HG03457 (cell line): ENCODE measurements around the gene TAMALIN.
A peak's percentile ranks its signal among the peaks of the same experiment; 100 is the strongest.
"Not testable (repeated sequence)": the region's sequence is repeated elsewhere in the genome, so short reads cannot be mapped to it uniquely, and the experiment has no call there.

Experiments used
- ATAC-seq: cut with Tn5 transposase; IDR thresholded peaks from one replicate; pipeline ENCODE4 v1.9.1; 2021; ENCODE audit warnings: moderate number of reproducible peaks; ENCODE audit not compliant: unreplicated experiment

Gene TAMALIN

DNA sequence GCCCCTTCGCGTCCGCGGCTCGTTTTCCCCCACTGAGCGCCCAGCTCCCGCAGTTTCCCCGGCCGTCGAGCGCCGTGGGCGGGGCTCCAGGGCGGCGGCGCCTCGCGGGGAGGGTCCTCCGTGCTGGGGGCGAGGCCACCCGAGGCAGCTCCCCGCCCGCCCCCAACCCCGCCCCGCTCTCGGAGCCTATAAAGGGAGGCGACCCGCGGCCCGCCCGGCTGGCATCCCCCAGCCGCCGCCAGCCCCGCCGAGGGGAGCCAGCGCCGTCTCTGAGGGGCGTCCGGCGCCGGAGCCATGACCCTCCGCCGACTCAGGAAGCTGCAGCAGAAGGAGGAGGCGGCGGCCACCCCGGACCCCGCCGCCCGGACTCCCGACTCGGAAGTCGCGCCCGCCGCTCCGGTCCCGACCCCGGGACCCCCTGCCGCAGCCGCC lies at the start of gene TAMALIN:
Gene TAMALIN, plus strand, starts transcription at position 221 of the 432 bp plus-strand sequence. Its CDS starts 74 bp downstream, at position 295.
- ATAC-seq, result no peak

DNA sequence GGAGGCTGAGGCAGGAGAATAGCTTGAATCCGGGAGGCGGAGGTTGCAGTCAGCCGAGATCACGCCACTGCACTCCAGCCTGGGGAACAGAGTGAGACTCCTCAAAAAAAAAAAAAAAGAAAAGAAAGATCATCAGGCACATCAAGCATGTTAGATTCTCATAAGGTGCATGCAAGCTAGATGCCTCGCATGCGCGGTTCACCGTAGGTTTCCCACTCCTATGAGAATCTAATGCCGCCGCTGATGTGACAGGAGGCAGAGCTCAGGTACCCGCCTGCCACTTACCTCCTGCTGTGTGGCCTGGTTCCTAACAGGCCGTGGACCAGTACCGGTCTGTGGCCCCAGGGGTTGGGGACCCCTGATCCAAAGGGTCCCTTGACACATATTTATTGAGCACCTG lies 48.2 kb upstream of the TAMALIN start:
- ATAC-seq, result no peak

DNA sequence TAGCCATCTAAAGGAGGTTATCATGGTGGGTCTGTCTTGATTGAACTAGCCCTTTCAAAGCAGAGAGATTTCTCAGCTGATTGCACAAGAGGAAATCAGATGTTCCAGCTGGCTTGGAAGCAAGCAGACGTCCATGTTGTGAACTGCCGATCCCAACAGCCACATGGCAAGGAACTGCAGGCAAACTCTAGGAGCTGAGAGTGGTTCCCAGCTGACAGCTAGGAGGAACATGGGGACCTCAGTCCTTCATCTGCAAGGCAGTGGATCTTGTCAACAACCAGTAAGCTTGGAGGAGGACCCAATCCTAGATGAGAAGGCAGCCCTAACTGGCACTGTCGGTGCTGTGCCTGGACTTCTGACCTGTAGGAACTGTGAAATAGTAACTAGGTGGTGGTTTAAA lies 47.5 kb upstream of the TAMALIN start:
- ATAC-seq, result no peak

DNA sequence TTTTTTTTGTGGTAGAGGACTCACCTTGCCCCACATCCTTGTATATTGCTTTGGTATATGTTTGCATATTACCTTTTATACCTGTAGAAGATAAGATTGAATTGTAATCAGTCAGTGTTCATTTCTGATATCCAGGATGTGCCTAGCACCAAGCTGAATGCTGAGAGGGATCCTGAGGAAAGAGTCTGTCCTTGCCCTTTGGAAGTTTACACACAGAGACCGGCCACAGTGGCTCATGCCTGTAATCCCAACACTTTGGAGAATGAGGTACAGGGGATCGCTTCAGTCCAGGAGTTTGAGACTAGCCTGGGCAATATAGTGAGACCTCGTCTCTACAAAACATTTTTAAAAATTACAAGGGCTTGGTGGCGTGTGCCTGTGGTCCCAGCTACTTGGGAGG lies 46.8 kb upstream of the TAMALIN start:
- ATAC-seq, result no peak

DNA sequence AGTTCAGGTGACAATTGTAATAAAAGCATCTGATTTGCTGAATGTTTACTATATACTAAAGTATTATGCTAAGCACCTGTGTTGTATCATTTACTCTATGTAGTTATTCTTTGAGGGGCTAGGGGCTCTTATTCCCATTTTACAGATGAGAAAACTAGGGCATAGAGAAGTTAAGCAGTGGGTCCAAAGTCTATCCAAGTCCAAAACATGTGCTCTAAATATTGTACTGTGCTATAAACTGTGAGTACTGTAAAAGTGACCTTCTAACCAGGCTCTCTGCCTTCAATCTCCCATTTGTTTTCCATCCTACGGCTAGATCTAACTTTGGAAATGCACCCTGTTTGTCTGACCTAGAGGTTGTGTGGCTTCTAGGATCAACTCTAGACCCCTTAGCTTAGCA lies 46.3 kb upstream of the TAMALIN start:
- ATAC-seq, result no peak

DNA sequence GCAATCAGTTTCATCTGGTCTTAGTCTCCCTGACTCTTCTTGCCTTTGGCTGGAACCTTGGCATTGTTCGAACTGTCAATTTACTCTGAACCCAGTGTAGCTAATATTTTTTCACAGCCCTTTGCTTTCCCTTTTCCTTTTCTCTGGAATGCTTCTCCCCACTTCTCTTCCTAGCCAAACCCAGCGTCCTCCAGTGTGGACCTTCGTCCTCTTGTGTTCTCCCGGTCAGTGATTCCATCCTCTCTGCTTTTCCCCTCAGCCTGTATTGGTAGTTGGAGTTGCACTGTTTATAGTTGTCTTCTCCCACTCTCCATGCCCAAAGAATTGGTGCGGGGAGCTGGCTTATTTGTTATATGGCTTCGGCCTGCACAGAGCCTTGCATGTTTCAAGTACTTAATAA lies 45.9 kb upstream of the TAMALIN start:
- no peak for ATAC-seq

DNA sequence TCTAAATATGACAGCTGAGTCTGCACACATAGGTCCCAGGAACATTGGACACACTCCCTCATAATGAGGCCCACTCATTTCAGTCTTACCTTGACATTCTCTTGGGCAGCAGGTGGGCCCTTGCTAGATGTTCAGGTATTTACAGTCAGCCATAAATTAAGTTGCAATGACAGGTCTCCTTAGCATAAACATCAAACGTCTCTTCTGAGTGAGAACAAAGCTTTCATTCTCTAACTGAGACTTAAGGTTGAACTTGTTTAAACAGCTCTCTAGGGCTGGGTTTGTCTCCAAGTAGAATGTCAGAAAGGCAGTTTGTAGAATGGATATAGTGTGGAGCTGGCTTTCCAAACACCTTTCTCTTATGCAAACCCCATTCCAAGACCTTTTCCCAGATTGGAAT lies 44.9 kb upstream of the TAMALIN start:
- ATAC-seq, result no peak

DNA sequence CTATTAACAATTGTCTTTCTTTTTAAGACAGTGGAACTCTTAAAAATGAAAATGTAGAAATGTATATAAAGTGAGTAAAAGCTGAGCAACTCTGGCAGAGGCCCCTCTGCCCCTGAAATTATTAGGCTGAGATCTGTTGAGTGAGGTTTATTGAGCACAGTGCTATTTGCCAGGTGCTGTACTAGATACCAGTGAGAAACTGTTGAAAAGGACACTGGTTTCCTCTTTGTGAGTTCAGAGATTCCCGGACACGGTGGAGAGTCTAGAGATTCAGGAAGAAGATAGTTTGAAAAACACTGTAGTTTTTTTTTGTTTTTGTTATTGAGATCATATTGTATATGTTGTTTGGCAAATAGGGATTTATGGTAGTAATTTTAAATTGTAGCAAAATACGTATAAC lies 44.0 kb upstream of the TAMALIN start:
- no peak for ATAC-seq

DNA sequence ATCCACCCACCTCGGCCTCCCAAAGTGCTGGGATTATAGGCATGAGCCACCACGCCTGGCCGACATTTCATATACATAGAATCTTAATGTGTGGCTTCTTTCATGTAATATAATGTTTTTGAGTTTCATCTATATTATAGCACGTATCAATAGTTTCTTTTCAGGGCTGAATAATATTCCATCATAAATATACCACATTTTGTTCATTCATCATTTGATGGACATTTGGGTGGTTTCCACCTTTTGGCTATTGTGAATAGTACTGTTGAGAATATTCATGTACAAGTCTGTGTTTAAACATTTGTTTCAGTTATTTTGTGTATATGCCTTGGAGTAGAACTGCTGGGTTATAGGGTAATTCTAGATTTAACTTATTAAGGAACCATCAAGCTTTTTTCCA lies 43.3 kb upstream of the TAMALIN start:
- ATAC-seq, result no peak

DNA sequence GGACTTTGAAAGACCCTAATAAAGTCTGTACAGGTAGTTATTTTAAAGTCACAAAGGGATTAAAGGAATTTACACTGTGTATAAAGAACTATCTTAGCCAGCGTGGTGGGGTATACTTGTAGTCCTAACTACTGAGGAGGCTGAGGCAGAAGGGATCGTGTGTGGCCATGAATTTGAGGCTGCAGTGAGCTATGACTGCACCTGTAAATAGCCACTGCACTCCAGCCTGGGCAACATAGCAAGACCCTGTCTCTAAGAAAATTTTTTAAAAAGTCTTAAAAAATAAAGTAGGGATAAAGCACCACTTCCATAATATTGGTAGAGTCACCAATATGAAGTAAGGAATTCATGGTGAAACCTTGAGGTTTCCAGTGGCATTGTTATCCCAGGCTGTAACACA lies 37.1 kb upstream of the TAMALIN start:
- ATAC-seq, result no peak

DNA sequence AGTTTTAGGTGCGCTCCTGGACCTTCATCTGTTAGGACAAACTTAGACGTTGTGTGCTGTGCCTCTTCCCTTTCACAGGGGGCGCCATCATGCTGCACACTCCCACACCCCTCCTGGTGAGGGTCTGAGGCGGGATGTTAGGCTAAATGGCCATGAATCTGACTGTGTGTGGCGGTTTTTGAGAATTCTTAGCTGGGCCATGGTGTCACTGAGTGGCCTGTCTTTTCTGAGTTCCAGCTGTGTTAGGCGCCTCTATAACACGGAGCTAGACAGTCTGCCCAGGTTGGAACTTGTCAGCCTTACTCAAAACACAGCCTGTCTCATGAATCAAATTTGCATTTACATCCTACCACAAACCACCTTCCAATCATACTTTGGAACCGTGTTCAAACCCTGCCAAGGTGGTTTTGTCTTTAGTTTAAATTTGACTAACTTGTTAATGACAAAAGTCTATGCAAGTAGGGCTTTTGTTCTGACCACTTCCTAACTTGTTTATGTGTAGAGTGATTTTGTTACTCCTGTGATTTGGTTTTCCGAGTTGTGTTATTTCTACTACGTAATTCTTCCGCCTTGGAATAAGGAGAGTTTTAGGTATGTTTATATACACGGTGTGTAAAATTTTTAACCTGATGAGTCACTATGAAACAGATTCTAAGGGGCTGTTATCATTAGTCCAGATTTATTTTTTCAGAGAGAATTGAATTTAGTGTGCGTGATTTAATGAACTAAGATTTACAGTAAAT lies 35.7 kb upstream of the TAMALIN start:
- peak; percentile 76 for ATAC-seq

DNA sequence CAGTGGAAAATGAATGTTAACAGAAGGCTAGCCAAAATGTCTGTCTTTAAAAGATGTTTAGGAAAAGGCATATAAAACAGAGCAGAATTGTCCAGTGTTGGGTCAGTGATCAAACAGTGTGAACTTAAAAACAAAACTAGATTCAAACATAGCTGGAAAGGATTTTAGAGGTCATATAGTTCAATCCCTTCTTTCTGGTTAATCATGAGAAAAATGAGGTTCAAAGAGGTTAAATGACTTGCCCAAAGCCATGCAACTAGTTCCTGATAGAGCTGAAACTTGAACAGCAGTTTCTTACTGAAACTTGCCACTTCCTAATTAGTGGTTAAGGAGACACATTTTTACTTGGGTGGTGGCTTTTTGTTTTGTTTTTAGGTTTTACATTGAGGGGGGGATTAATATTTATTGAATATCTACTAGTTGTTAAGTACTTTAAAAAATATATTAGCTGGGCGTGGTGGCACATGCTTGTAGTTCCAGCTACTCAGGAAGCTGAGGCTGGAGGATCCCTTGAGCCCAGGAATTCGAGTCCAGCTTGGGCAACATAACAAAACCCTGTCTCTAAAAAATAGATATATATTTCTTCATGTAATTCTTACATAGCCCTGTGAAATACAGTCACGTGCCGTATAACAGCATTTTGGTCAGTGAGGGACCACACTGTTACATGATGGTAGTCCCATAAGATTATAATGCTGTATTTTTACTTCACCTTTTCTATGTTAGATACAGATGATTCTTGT lies 34.9 kb upstream of the TAMALIN start:
- peak; percentile 34 for ATAC-seq

DNA sequence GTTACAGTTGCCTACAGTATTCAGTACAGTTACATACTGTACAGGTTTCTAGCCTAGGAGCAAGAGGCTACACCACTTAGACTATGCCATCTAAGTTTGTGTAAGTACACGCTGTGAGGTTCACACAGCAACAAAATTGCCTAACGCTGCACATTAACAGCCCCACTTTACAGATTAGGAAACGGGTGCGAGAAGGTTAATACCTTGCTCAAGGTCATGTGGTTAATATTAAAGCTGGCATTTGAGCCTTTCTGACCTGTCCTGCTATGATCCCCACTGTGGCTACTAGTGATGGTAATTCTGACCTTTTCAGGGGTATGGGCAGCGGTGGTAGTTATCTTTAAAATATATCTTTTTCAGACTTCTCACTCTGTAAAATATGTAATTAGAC lies 34.3 kb upstream of the TAMALIN start:
- no peak for ATAC-seq

DNA sequence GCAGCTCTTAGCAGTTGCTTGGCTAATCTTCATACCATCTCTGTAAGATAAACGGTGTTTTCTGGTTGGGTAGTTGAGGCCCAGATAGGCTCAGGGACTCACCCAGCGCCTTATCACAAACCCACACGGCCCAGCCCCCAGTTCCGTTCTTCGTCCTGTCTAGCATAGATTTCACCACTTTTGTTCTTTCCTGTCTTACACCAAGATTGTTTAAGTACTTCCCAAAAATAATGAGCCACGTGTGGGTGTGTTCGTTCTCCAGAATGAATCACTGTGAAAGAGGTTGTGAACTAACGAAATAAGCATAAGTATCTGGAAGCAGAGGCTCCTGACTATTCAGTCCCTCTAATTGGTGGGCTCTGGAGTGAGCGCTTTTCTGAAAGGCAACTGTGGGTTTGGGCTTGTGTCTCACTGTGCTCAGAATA lies 33.9 kb upstream of the TAMALIN start:
- ATAC-seq, result no peak

DNA sequence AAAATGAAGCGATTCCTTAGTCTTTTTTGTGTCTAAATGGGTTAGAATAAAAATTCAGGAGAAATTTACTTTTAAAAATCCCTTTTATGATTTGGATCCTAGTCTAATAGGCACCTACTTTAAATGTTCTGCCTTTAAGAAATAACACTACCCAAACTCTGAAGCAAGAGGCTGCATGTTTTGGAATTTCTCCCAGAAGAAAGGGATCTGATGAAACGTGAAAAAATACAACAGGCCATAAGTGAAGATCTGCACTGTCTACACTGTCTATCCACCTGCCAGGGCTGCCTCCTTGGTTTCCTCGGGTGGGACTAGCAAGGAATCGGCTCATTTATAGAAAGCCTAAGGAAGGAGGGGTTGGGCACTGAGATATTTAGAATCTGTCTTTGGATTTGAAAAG lies 33.2 kb upstream of the TAMALIN start:
- no peak for ATAC-seq

DNA sequence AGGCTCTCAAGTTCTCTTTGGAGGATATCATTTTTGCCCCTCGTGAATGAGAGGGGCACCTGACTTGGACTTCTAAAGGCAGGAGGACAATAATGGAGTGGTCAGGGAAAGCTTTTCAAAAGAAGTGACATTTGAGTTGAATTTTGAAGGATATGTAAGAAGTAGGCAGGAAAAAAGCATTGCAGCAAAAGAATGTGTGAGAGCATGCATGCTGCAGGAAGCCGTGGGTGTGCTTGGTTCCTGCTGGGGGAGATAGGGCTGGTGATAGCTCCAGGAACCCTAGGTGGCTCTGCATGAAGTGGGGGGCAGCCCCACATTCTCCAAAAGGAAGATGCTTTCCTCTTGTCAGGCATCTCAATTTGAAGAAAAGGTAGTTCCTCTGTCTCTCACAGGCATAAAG lies 32.1 kb upstream of the TAMALIN start:
- no peak for ATAC-seq

DNA sequence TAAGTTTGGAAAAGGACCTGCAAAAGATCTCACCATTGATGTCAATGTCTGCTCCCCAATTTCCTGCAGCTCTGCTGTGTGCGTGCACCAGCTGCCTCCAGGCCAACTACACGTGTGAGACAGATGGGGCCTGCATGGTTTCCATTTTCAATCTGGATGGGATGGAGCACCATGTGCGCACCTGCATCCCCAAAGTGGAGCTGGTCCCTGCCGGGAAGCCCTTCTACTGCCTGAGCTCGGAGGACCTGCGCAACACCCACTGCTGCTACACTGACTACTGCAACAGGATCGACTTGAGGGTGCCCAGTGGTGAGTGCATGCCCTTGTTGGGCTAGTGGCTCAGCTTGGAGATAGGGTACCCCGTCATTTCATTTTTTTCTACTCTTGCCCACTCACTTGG lies 31.6 kb upstream of the TAMALIN start:
- ATAC-seq, result no peak

DNA sequence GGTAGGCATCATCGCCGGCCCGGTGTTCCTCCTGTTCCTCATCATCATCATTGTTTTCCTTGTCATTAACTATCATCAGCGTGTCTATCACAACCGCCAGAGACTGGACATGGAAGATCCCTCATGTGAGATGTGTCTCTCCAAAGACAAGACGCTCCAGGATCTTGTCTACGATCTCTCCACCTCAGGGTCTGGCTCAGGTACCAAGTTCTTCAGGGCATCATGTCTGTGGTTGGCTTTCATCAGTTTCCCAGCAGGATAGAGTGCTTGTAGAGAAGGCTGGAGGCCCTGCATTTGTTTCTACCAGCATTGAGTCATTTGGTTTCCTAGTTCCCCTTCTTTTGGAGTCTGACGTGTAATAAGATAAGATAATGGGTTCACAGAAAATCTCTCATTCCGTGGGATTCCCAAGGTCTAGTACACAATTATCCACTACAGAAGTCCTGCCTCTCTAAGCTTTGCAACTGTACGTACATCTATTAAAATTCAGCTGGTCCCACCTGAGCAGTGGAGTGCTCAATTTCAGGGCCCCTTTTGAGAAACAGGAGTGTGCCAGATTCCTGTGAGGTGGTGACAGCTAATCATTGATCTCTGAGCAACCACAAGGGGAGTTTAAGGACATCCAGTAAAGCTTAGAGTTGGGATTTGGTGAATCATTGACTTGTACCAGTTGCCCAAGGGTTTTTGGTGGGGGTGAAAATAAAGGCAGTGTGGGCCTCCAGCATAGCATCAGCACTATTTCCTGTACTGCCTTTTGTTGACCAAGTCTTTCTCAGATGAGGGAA lies 30.2 kb upstream of the TAMALIN start:
- ATAC-seq, result no peak

DNA sequence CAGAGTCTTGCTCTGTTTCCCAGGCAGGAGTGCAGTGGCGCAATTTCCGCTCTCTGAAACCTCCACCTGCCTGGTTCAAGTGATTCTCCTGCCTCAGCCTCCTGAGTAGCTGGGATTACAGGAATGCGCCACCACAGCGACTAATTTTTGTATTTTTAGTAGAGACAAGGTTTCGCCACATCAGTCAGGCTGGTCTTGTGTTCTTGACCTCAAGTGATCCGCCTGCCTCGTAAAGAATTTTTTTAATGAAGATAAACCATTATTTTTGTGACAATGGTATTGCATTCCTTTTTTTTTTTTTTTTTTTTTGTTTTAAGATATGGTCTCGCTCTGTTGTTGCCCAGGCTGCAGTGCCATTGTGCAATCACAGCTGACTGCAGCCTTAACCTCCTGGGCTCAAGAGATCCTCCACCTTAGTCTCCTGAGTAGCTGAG lies 29.4 kb upstream of the TAMALIN start:
- no peak for ATAC-seq

DNA sequence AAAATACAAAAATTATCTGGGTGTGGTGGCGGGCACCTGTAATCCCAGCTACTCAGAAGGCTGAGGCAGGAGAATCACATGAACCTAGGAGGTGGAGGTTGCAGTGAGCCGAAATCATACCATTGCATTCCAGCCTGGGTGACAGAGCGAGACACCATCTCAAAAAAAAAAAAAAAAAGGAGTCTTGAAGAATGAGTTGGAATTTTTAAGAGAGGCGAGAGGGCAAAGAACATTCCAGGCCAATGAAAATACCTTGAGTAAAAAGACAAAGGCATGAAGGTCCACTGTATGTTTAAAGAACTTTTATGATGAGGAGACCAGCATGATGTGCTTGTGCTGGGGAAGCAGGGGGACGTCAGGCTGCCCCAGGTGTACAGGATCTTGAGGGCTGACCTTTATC lies 27.4 kb upstream of the TAMALIN start:
- ATAC-seq, result not testable (repeated sequence)

DNA sequence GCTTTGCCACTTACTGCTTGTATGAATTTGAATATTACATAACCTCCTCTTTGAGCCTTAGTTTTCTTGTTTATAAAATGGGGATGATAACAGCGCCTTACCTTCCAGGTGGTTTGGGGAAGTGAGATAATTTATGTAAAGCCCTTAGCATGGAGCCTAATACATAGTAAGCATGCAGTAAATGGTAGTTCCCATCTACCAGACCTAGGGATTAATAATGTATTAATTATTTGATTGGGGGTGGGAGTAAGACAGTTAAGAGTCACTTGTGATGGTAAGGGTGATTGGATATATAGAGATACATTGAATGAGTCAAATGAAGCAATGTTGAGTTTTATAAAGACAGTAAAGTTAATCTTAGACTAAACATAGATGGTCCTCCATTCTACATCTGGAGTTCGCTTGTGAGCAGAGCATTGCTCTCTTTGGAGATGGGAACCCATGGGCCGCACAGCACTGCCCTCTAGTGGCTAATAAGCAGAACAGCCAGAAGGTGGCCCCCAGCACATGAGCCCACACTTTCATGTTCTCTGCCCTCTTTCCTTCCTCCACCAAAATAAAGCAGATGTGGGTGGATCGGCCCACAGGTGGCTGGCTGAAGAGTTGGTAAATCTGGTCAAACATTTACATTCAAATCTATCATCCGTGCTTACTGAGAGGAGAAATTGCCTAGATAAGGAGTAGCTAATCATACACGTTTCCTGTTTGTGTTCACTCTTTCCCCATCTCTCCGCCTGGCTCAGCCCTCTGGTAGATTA lies 26.5 kb upstream of the TAMALIN start:
- peak; percentile 68 for ATAC-seq
